K562 (cell line): ENCODE data around the gene IL1R1. TPM values are rescaled to one million over a fixed set of nuclear protein-coding genes. Genes with fewer than 3 reads are reported as not detected.

Source experiments
- ATAC-seq: fragments of 200-7000 bp; cut with Tn5 transposase; 3 replicates; pipeline ENCODE4 v1.9.1; 2020; ENCODE audit warnings: moderate library complexity
- BruUV-seq: library from RNA; stranded (reverse); fragments of 400-500 nt; replicated peaks from 2 replicates; lab custom pipeline; 2021; lab: Mats Ljungman, UMichigan
- CTCF ChIA-PET: fragments of 300-600 bp; formaldehyde crosslinking; extraction: SDS; loops from one replicate; lab custom pipeline; 2021; ENCODE audit warnings: low intra/inter-chr PET ratio; lab: Yijun Ruan, JAX
- POLR2A ChIA-PET: fragments of 300-600, 350-650 bp; sonication (Branson Sonifier 250); formaldehyde crosslinking; extraction: SDS; loops from one replicate; lab custom pipeline; 2021; ENCODE audit warnings: antibody characterized with exemption, inconsistent platforms; lab: Yijun Ruan, JAX
- DNase-seq, 4 experiments: peaks; one replicate each; pipeline versions ENCODE4 v3.0.0 to v3.0.0-alpha.2; 2011 to 2018; ENCODE audit warnings: low spot score in 3 of 4, mixed read lengths in 3 of 4; ENCODE audit errors: extremely low read depth in 1 of 4
- FAIRE-seq: peaks from 2 replicates; lab custom pipeline; 2011; peaks lifted over from hg19 to GRCh38; lab: Jason Lieb, UNC
- H2AFZ ChIP-seq: 2 replicates; pipeline ENCODE4 v1.6.0; 2011; ENCODE audit warnings: low read depth, low read length, control low read depth, inconsistent platforms
- H3K27ac ChIP-seq: fragments of 200-600 bp; 3 replicates; pipeline ENCODE4 v1.8.0; 2011; ENCODE audit warnings: low read depth, mild to moderate bottlenecking, control low read depth, inconsistent platforms, low read length, moderate library complexity, mixed read lengths; ENCODE audit errors: extremely low read depth
- H3K27me3 ChIP-seq, 2 experiments: fragments of 300-600 bp in 1 of 2; 2 replicates in 1 of 2; 3 replicates in 1 of 2; pipeline versions ENCODE4 v1.6.0 to v1.8.0; 2011; ENCODE audit warnings: inconsistent platforms in 2 of 2, low read length in 2 of 2, mild to moderate bottlenecking in 1 of 2, mixed read lengths in 1 of 2, moderate library complexity in 1 of 2; ENCODE audit not compliant: control insufficient read depth in 2 of 2, insufficient read depth in 2 of 2
- H3K36me3 ChIP-seq: fragments of 300-600 bp; 3 replicates; pipeline ENCODE4 v1.8.0; 2011; ENCODE audit warnings: mild to moderate bottlenecking, low read length, inconsistent platforms; ENCODE audit not compliant: control insufficient read depth, insufficient read depth
- H3K4me1 ChIP-seq, 2 experiments: fragments of 200-600 bp in 1 of 2; replicated peaks in 1 of 2; 2 replicates in 1 of 2; 3 replicates in 1 of 2; pipeline versions ENCODE4 v1.5.1 to v1.8.0; 2011; ENCODE audit warnings: inconsistent platforms in 2 of 2, low read length in 2 of 2, mild to moderate bottlenecking in 1 of 2, mixed read lengths in 1 of 2, moderate library complexity in 1 of 2; ENCODE audit not compliant: control insufficient read depth in 2 of 2, insufficient read depth in 2 of 2
- H3K4me2 ChIP-seq: 2 replicates; pipeline ENCODE4 v1.6.1; 2011; ENCODE audit warnings: low read length, control low read depth, inconsistent platforms, mixed read lengths; ENCODE audit not compliant: insufficient read depth
- H3K4me3 ChIP-seq: fragments of 200-600 bp; sonication (generic), shearing (Covaris generic); 2 replicates; pipeline ENCODE4 v1.5.1; 2016; ENCODE audit warnings: control low read depth, inconsistent platforms
- H3K79me2 ChIP-seq: fragments of 200-600 bp; 3 replicates; pipeline ENCODE4 v1.8.0; 2011; ENCODE audit warnings: low read length, inconsistent platforms; ENCODE audit not compliant: control insufficient read depth, insufficient read depth
- H3K9ac ChIP-seq, 2 experiments: 2 replicates each; pipeline versions ENCODE4 v1.6.0 to v1.6.1; 2011; ENCODE audit warnings: low read depth in 2 of 2, low read length in 2 of 2, control low read depth in 1 of 2, inconsistent platforms in 1 of 2, mild to moderate bottlenecking in 1 of 2, mixed read lengths in 1 of 2; ENCODE audit not compliant: insufficient read depth in 1 of 2
- H3K9me1 ChIP-seq: one replicate; pipeline ENCODE4 v1.6.0; 2011; ENCODE audit warnings: inconsistent platforms, mild to moderate bottlenecking, low read length, moderate library complexity; ENCODE audit not compliant: control insufficient read depth, insufficient read depth
- H3K9me3 ChIP-seq: replicated peaks from 2 replicates; pipeline ENCODE4 v1.5.1; 2011; ENCODE audit warnings: low read depth, low read length, inconsistent platforms; ENCODE audit not compliant: control insufficient read depth, insufficient read depth
- H4K20me1 ChIP-seq: replicated peaks from 2 replicates; pipeline ENCODE4 v1.6.1; 2011; ENCODE audit warnings: low read length, inconsistent platforms, mixed read lengths; ENCODE audit not compliant: control insufficient read depth, insufficient read depth
- CREB1 ChIP-seq, 2 experiments: sonication (generic) in 1 of 2; formaldehyde crosslinking in 1 of 2; IDR thresholded peaks; 2 replicates each; pipeline versions ENCODE4 v1.6.1 to v1.8.0; 2012 to 2022; ENCODE audit warnings: inconsistent platforms in 1 of 2, mild to moderate bottlenecking in 1 of 2, missing genetic modification reagents in 1 of 2, moderate library complexity in 1 of 2
- ETV1 ChIP-seq: fragments of 450-650 bp; conservative IDR thresholded peaks from 2 replicates; pipeline ENCODE4 v1.6.1; 2016; ENCODE audit warnings: missing genetic modification characterization, control low read depth, low read depth, missing compliant biosample characterization
- RBM34 ChIP-seq: fragments of 200-400 bp; formaldehyde crosslinking; IDR thresholded peaks from 2 replicates; pipeline ENCODE4 v1.6.1; 2018; ENCODE audit warnings: low read length, borderline replicate concordance; ENCODE audit not compliant: insufficient read depth
- RFX1 ChIP-seq: fragments of 450-650 bp; IDR thresholded peaks from 2 replicates; pipeline ENCODE4 v1.6.1; 2016; ENCODE audit warnings: mild to moderate bottlenecking, moderate library complexity
- ZNF316 ChIP-seq: fragments of 450-650 bp; IDR thresholded peaks from 2 replicates; pipeline ENCODE4 v1.6.1; 2016
- WGBS: fragments of 100-300 bp; shearing (Covaris generic); methylation state at CpG from one replicate; pipeline ENCODE4 v1.1.6; 2016; ENCODE audit warnings: low coverage, mixed read lengths; ENCODE audit not compliant: insufficient coverage; ENCODE audit errors: missing lambda C conversion rate; 5-methylcytosine and 5-hydroxymethylcytosine counted together
- in situ Hi-C: fragments of 300-500 bp; cut with MboI; formaldehyde crosslinking; loops from 4 replicates; pipeline ENCODE4 v1.15.0; 2018; ENCODE audit warnings: inconsistent platforms, mixed read lengths
- intact Hi-C: fragments of 100-400 bp; cut with micrococcal nuclease; formaldehyde crosslinking; loops from 2 replicates; pipeline ENCODE4 v1.14.2; 2022
- polyA plus RNA-seq, 8 experiments: library from polyadenylated mRNA; depleted of rRNA in 4 of 8; stranded (reverse) in 5 of 8; unstranded in 3 of 8; fragments of >200 nt; fragmentation: Nextera tagmentation in 2 of 8; fragmentation: Illumina TruSeq in 1 of 8; extraction: Ambion mirVana in 2 of 8; extraction: Trizol in 1 of 8; gene quantifications; 2 replicates each; pipeline versions ENCODE4 v1.2.1 to v1.2.3, GENCODE V29; 2011 to 2014; ENCODE audit warnings: inconsistent platforms in 1 of 8, missing spikeins in 1 of 8
- total RNA-seq, 7 experiments: library from RNA; depleted of rRNA in 6 of 7; stranded (reverse); fragments of >200 nt in 6 of 7; fragmentation: Illumina TruSeq in 2 of 7; extraction: Trizol in 2 of 7; gene quantifications; 2 replicates each; pipeline versions ENCODE4 v1.2.1 to v1.2.3, GENCODE V29; 2011 to 2021; ENCODE audit warnings: low replicate concordance in 1 of 7
- TF ChIP-seq, protein P1 (sequence below), 2 experiments: fragments of 150-350 bp in 1 of 2; IDR thresholded peaks; 2 replicates each; pipeline ENCODE4 v1.6.1; 2012 to 2016; ENCODE audit warnings: low read depth in 2 of 2, low read length in 2 of 2, mild to moderate bottlenecking in 1 of 2, moderate library complexity in 1 of 2

Gene IL1R1
- total and polyA plus RNA-seq, 9 of the 15 experiments (the other 6 are each of a cell fraction or from before 2014, with no cell fraction given): 0.81 to 3.9 (median 1.6) TPM

DNA sequence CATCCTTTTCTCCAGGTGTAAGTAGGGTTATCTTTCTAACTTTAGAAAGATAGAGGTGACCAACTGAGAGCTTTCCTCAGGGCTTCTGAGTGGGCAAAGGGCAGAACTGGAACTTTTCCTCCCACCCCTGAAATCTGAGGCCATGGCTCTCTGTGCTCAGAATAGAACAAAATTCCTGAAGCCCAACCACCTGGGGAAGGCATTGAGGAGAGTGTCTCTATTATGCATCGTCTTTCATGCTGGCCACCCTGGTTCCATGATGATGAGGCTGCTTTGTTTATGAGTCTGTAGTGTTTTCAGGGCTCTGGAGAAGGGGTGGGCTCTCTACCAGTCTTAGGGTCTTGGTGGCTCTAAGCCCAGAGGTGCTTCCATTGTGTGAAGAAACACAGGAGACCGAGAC, 30.7 kb upstream of the IL1R1 start (continued):
- TF ChIP-seq, protein P1, sequence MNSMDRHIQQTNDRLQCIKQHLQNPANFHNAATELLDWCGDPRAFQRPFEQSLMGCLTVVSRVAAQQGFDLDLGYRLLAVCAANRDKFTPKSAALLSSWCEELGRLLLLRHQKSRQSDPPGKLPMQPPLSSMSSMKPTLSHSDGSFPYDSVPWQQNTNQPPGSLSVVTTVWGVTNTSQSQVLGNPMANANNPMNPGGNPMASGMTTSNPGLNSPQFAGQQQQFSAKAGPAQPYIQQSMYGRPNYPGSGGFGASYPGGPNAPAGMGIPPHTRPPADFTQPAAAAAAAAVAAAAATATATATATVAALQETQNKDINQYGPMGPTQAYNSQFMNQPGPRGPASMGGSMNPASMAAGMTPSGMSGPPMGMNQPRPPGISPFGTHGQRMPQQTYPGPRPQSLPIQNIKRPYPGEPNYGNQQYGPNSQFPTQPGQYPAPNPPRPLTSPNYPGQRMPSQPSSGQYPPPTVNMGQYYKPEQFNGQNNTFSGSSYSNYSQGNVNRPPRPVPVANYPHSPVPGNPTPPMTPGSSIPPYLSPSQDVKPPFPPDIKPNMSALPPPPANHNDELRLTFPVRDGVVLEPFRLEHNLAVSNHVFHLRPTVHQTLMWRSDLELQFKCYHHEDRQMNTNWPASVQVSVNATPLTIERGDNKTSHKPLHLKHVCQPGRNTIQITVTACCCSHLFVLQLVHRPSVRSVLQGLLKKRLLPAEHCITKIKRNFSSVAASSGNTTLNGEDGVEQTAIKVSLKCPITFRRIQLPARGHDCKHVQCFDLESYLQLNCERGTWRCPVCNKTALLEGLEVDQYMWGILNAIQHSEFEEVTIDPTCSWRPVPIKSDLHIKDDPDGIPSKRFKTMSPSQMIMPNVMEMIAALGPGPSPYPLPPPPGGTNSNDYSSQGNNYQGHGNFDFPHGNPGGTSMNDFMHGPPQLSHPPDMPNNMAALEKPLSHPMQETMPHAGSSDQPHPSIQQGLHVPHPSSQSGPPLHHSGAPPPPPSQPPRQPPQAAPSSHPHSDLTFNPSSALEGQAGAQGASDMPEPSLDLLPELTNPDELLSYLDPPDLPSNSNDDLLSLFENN (IDR thresholded peaks at IDR 0.05; ENCODE audit: low read depth in 2 of 2, low read length in 2 of 2): no peak
- TF ChIP-seq, all 486 proteins: peak for 0

DNA sequence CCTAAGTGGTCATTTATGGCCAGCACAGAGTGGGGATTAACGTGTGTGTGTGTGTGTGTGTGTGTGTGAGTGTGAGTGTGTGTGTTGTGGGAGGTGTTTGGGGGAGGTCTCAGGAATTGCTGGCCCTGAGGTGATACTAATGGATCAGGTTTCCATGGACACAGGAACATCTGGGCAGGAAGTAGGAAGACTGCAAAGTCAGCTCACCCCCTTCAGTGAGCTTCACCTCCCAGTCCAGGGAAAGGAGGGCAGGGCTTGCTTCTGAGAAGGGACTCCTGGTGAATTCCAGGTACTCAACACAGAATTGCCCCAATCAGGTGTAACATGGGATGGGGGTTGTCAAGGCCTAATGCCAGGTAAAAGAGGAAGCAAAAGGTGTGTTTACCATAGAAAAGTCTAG, 30.3 kb upstream of the IL1R1 start:
- FAIRE-seq (no peak), DNase-seq (peak in 2 of 4 experiments; percentile 25 to 38), ATAC-seq (peak; percentile 68)
- 17% methylated on average over 1 of the region's 1 CpG for WGBS
- H3K9me3 ChIP-seq: no peaks in the 10 kb centered on the region
- intact Hi-C loops: no loop called here
- H3K36me3 ChIP-seq: no peaks in the 10 kb centered on the region
- BruUV-seq: no TSS peak
- no peak overlapping the region for H3K9ac ChIP-seq
- H4K20me1 ChIP-seq: no peaks in the 10 kb centered on the region
- peak overlapping the region; percentile 56 for H2AFZ ChIP-seq
- in situ Hi-C loops: no loop called here
- ChIA-PET POLR2A (interaction anchor here (0.7 to 1.1 kb wide), 5 partner anchors 13 to 52 kb away, joined by 3 read pairs; no protein-coding TSS in a partner anchor), CTCF (no interaction called here)
- H3K4me2 ChIP-seq: no peak overlapping the region
- no peaks in the 10 kb centered on the region for H3K79me2 ChIP-seq
- H3K9me1 ChIP-seq: no peaks in the 10 kb centered on the region
- no peaks in the 10 kb centered on the region for H3K27me3 ChIP-seq
- no peak overlapping the region for H3K4me3 ChIP-seq
- TF ChIP-seq RFX1: peak; percentile 65; the same call in 1 of the 2 replicates
- no peak for TF ChIP-seq RBM34
- no peak for TF ChIP-seq CREB1 (IDR thresholded peaks at IDR 0.05)
- no peak for TF ChIP-seq CREB1 (CRISPR knock-in tag; IDR thresholded peaks at IDR 0.05)
- peak; percentile 60; the same call in 1 of the 2 replicates for TF ChIP-seq ZNF316
- peak; percentile 22; the same call in 1 of the 2 replicates for TF ChIP-seq ETV1 (tag)
- H3K27ac ChIP-seq: no peak overlapping the region
- peaks cover 0 to 6% of the 10 kb centered on the region in 2 experiments; a peak in 3 of 5 replicates for H3K4me1 ChIP-seq
